IPS DF 6.9 (cell line): Measurements from ENCODE around the gene GFPT2.

Experiments
- DNase-seq: peaks from one replicate; pipeline ENCODE4 v3.0.0-alpha.2; 2013; ENCODE audit warnings: low read depth, low spot score
- H3K27ac ChIP-seq: one replicate; pipeline ENCODE4 v1.5.1; 2013; ENCODE audit warnings: low read length, control low read depth
- H3K27me3 ChIP-seq: 2 replicates; pipeline ENCODE4 v1.6.1; 2013; ENCODE audit warnings: mild to moderate bottlenecking, low read length; ENCODE audit not compliant: control insufficient read depth, insufficient read depth
- H3K36me3 ChIP-seq: 2 replicates; pipeline ENCODE4 v1.6.1; 2013; ENCODE audit warnings: low read length; ENCODE audit not compliant: control insufficient read depth, insufficient read depth
- H3K4me1 ChIP-seq: 2 replicates; pipeline ENCODE4 v1.6.1; 2013; ENCODE audit warnings: low read length; ENCODE audit not compliant: control insufficient read depth, insufficient read depth
- H3K4me3 ChIP-seq: 2 replicates; pipeline ENCODE4 v1.5.1; 2013; ENCODE audit warnings: mild to moderate bottlenecking, low read length
- H3K9me3 ChIP-seq: 2 replicates; pipeline ENCODE4 v1.6.1; 2013; ENCODE audit warnings: low read length, inconsistent platforms; ENCODE audit not compliant: control insufficient read depth, insufficient read depth
- WGBS: extraction: QIAGEN DNeasy Blood & Tissue Kit; methylation state at CpG from one replicate; pipeline ENCODE4 v1.1.7; 2013; ENCODE audit warnings: mixed read lengths, missing lambda C conversion rate; ENCODE audit not compliant: insufficient read length, insufficient coverage; 5-methylcytosine and 5-hydroxymethylcytosine counted together

GFPT2 gene

GRCh38 chr5:180333661-180334060 lies 19.5 kb downstream of the GFPT2 start:
- H3K27me3 ChIP-seq, result no peaks in the 10 kb centered on the region
- no peaks in the 10 kb centered on the region for H3K9me3 ChIP-seq
- no peak overlapping the region for H3K27ac ChIP-seq
- H3K36me3 ChIP-seq, result peaks cover 45% of the 10 kb centered on the region
- WGBS, result no CpG with 5 or more reads among the region's 4 CpGs
- peaks cover 2% of the 10 kb centered on the region; the same call in 1 of the 2 replicates for H3K4me1 ChIP-seq
- H3K4me3 ChIP-seq, result no peak overlapping the region
- DNase-seq, result no peak

DNA sequence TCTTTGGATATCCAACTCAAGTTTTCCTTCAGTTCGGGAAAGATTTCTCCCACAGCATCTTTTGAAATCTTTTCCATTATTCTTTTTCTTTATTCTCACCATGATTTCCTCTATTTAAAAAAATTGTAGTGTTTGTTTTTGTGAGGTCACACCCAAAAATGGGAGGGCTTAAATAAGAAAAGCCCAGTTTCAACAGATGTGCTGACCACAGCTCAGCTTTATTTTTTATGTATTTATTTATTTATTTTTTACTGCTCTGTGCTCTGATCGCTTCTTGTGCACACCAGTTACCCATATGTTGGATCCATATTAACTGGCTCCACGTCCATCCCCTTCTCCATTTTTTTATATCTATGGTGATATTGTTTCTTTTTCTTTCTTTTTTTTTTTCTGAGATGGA lies 20.3 kb downstream of the GFPT2 start:
- peaks cover 2% of the 10 kb centered on the region; the same call in 1 of the 2 replicates for H3K4me1 ChIP-seq

DNA sequence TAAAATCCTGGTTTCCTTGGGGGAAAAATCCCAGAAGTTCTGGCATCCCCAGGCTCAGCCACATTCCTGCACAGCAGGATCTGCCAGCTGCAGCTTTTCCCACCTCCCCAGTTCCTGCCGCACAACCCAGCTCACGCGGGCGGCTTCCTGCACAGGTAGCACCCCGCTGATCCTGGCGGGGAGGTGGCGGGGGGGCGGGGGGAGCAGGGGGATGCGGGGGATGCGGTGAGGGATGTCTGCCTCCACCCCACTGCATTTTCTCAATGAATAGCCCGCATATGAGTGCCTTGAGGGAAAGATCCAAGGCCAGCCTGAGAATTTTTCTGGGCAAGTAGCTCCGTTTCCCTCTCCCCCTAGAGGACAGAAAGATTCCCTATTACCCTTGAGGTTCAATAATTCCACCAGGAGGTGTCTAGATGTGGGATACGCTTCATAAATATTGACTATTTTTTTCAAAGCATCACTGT lies 21.1 kb downstream of the GFPT2 start:
- no peak overlapping the region for H3K4me3 ChIP-seq
- no peak overlapping the region for H3K27ac ChIP-seq
- peaks cover 2% of the 10 kb centered on the region for H3K4me1 ChIP-seq
- peaks cover 51% of the 10 kb centered on the region for H3K36me3 ChIP-seq
- no CpG with 5 or more reads among the region's 13 CpGs for WGBS
- DNase-seq, result no peak
- no peaks in the 10 kb centered on the region for H3K9me3 ChIP-seq
- H3K27me3 ChIP-seq, result no peaks in the 10 kb centered on the region

More for the DNA sequence above, 20.3 kb downstream of the GFPT2 start:
- Histone ChIP-seq H3K9me3 (no peaks in the 10 kb centered on the region), H3K36me3 (peaks cover 49% of the 10 kb centered on the region), H3K27me3 (no peaks in the 10 kb centered on the region), H3K4me3 (no peak overlapping the region), H3K27ac (no peak overlapping the region)
- DNase-seq, result no peak
- no CpG with 5 or more reads among the region's 3 CpGs for WGBS

DNA sequence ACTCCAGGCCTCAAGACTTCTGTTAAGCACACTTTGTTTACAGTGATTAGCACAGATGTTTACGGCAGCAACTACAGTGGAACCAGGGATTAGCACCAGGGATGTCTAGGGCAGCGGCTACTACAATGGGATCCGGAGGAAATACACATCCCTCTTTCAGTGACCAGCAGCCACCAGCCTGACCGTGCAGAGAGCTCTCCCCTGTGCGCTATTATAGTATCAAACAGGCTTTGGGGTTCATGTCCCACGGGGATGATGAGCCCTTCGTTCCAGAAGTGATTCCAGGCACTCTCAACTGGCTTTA lies 21.5 kb downstream of the GFPT2 start:
- no peak for DNase-seq
- H3K4me3 ChIP-seq, result no peak overlapping the region
- no CpG with 5 or more reads among the region's 7 CpGs for whole genome bisulfite sequencing
- peaks cover 2% of the 10 kb centered on the region for H3K4me1 ChIP-seq
- H3K27me3 ChIP-seq, result no peaks in the 10 kb centered on the region
- peaks cover 48% of the 10 kb centered on the region for H3K36me3 ChIP-seq
- H3K9me3 ChIP-seq, result no peaks in the 10 kb centered on the region
- H3K27ac ChIP-seq, result peak overlapping the region; percentile 34

DNA sequence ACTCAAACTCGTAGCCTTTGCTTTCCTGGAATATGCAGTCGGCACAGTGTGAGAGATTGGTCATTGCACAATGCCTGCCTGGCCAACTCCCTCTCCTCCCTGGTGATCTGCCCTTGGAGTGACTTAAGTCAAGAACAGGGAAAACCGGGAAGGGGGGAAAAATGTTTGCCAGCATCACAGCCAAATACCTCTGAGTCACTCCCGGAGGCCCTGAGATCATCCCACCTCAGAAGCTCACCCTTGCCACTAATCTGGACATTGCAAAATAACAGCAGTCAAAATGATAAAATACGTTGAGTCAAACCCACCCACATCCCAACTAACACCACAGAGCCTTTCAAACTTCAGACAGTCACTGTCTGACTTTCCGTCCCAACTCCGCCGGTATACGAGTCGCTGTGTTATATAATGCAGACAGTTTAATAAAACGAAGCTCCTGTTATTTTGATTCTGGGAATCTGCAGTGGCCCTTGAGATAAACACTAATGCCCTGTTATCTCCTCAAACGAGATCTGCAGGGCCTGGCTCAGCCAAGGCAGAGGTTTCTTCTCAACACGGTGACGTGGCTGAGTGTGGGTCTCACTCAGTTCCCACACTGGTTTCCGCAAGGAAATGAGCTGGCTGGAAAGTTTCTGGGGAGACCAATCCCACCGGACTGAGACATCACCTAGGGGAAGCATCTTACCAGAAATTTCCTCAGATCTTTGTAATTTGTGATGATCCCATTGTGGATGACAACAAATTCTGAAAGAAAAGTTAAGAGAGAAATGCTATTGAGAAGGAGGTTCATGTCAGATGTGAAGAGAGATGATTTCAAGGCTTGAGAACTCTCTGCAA lies 22.1 kb downstream of the GFPT2 start:
- WGBS, result no CpG with 5 or more reads among the region's 16 CpGs
- Histone ChIP-seq H3K4me3 (no peak overlapping the region), H3K9me3 (no peaks in the 10 kb centered on the region), H3K4me1 (peaks cover 2% of the 10 kb centered on the region), H3K36me3 (peaks cover 45% of the 10 kb centered on the region), H3K27me3 (no peaks in the 10 kb centered on the region), H3K27ac (peak overlapping the region; percentile 34)
- no peak for DNase-seq

DNA sequence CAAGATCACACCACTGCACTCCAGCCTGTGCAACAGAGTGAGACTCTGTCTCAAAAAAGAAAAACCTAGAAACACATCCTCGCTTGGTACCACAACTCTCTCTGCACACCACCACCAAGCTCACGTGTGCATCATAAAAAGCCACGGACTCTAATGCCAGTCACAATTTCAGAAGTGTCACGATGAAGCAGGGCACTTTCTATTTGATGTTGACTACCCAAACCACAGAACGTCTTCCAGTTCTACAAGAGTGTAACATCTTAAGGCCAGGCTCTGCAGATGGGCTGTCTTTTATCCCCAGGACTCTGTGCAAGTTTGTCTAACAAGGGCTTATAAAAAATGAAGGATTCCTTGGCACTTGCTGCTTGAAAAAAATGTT lies 22.9 kb downstream of the GFPT2 start:
- Histone ChIP-seq H3K27me3 (no peaks in the 10 kb centered on the region), H3K36me3 (peaks cover 39% of the 10 kb centered on the region), H3K27ac (no peak overlapping the region), H3K4me3 (no peak overlapping the region), H3K4me1 (peaks cover 2% of the 10 kb centered on the region), H3K9me3 (no peaks in the 10 kb centered on the region)
- no CpG with 5 or more reads among the region's 5 CpGs for WGBS
- DNase-seq, result no peak

DNA sequence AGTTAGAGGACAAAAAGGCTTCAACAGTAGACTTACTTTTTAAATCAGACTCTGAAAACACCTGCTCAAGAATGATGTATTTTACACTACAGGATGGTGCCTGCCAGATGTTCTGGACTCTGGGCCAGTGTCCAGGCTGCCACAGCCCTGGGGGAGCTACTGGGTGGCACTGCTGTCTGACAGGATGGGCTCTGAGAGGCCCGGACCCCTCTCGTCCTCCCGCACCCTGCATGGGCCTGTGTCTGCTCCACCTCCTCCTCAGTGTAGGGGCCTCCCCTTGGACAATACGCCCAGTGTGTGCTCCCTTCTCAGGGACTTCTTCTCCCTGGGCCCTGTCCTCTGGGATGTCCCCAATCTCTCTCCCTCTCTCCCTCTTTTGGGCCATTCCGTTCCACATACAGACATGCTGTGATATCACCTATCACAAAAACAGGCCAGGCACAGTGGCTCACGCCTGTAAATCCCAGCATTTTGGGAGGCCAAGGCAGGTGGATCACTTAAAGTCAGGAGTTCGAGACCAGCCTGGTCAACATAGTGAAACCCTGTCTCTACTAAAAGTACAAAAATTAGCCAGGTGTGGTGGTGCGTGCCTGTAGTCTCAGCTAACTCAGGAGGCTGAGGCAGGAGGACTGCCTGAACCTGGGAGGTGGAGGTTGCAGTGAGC lies 23.4 kb downstream of the GFPT2 start:
- Histone ChIP-seq H3K4me3 (no peak overlapping the region), H3K27ac (no peak overlapping the region), H3K4me1 (peaks cover 2% of the 10 kb centered on the region), H3K36me3 (peaks cover 39% of the 10 kb centered on the region), H3K27me3 (no peaks in the 10 kb centered on the region), H3K9me3 (no peaks in the 10 kb centered on the region)
- no peak for DNase-seq
- WGBS, result no CpG with 5 or more reads among the region's 8 CpGs

GRCh38 chr5:180329138-180329435 lies 24.0 kb downstream of the GFPT2 start:
- WGBS, result no CpG with 5 or more reads among the region's 7 CpGs
- Histone ChIP-seq H3K9me3 (no peaks in the 10 kb centered on the region), H3K4me1 (peaks cover 2% of the 10 kb centered on the region), H3K4me3 (no peak overlapping the region), H3K36me3 (peaks cover 38% of the 10 kb centered on the region), H3K27me3 (no peaks in the 10 kb centered on the region), H3K27ac (no peak overlapping the region)
- no peak for DNase-seq

- Histone ChIP-seq H3K4me3 (no peak overlapping the region), H3K27me3 (no peaks in the 10 kb centered on the region), H3K4me1 (peaks cover 2% of the 10 kb centered on the region), H3K36me3 (peaks cover 40% of the 10 kb centered on the region), H3K27ac (no peak overlapping the region), H3K9me3 (no peaks in the 10 kb centered on the region)
- DNase-seq, result peak; percentile 88
- no CpG with 5 or more reads among the region's 31 CpGs for WGBS
Measured at GRCh38 chr5:180328296-180329137, 24.6 kb downstream of the GFPT2 start.

DNA sequence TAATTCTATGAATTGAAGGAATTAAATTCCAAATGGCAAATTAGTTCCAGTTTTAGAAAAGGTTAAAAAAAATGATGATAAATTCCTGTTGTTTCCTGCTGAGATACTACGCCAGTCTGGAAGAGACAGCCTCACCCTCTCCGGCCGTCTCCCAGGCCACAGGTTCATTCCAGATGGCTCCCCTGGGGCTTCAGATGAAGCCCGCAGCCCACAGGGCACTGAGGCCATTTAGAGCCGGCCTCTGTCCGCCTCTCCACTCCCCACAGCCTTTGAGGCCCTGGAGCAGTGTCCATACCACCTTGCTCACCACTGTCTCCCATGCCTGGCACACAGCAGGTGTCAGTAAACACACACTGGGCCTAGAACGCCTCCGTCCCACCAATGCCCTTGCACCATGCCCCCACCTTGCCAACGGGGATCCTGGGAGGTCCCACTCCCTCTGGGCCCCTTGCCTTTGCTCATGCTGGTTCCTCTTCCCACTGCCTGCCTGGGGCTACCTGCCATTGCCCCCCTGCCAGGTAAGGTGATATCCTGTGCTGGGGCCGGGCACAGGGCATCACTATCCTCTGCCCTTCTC lies 26.1 kb downstream of the GFPT2 start:
- WGBS, result no CpG with 5 or more reads among the region's 10 CpGs

More for the DNA sequence above, 26.1 kb downstream of the GFPT2 start:
- Histone ChIP-seq H3K4me3 (no peak overlapping the region), H3K4me1 (peaks cover 2% of the 10 kb centered on the region), H3K27me3 (no peaks in the 10 kb centered on the region), H3K9me3 (no peaks in the 10 kb centered on the region), H3K36me3 (peaks cover 43% of the 10 kb centered on the region), H3K27ac (no peak overlapping the region)
- DNase-seq, result no peak
